Vagina (tissue), 2 donors: ENCODE measurements around the gene KCNH5.

Source experiments
- CTCF ChIP-seq, 3 experiments: fragments of 450-650 bp in 2 of 3; fragments of 200-600 bp in 1 of 3; sonication (generic) in 1 of 3; IDR thresholded peaks; one replicate each; pipeline ENCODE4 v1.5.1; 2017 to 2019; ENCODE audit warnings: antibody characterized with exemption in 3 of 3, mild to moderate bottlenecking in 2 of 3, moderate library complexity in 2 of 3
- POLR2A ChIP-seq, 2 donors: fragments of 450-650 bp; IDR thresholded peaks; one replicate each; pipeline ENCODE4 v1.6.1; 2017; ENCODE audit warnings: antibody characterized with exemption in 2 of 2, mild to moderate bottlenecking in 2 of 2, moderate library complexity in 2 of 2

- TF ChIP-seq CTCF (IDR thresholded peaks at IDR 0.05) (no peak), POLR2A (IDR thresholded peaks at IDR 0.05) (no peak)
These were observed 139.7 kb downstream of the KCNH5 start for GRCh38 chr14:62905566-62905965.
